GM12873 (cell line): Measurements from ENCODE around the gene GGT1.

Source experiments
- TF ChIP-seq, protein P1 (sequence below): IDR thresholded peaks from 2 replicates; pipeline ENCODE4 v1.5.1; 2012; ENCODE audit warnings: low read depth, mild to moderate bottlenecking, moderate library complexity, low read length, control low read depth; ENCODE audit not compliant: insufficient read depth; ENCODE audit errors: missing control alignments

The GGT1 gene

GRCh38 chr22:24564376-24565058 lies 38.5 kb upstream of the GGT1 start:
- TF ChIP-seq, protein P1, sequence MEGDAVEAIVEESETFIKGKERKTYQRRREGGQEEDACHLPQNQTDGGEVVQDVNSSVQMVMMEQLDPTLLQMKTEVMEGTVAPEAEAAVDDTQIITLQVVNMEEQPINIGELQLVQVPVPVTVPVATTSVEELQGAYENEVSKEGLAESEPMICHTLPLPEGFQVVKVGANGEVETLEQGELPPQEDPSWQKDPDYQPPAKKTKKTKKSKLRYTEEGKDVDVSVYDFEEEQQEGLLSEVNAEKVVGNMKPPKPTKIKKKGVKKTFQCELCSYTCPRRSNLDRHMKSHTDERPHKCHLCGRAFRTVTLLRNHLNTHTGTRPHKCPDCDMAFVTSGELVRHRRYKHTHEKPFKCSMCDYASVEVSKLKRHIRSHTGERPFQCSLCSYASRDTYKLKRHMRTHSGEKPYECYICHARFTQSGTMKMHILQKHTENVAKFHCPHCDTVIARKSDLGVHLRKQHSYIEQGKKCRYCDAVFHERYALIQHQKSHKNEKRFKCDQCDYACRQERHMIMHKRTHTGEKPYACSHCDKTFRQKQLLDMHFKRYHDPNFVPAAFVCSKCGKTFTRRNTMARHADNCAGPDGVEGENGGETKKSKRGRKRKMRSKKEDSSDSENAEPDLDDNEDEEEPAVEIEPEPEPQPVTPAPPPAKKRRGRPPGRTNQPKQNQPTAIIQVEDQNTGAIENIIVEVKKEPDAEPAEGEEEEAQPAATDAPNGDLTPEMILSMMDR, result no peak

DNA sequence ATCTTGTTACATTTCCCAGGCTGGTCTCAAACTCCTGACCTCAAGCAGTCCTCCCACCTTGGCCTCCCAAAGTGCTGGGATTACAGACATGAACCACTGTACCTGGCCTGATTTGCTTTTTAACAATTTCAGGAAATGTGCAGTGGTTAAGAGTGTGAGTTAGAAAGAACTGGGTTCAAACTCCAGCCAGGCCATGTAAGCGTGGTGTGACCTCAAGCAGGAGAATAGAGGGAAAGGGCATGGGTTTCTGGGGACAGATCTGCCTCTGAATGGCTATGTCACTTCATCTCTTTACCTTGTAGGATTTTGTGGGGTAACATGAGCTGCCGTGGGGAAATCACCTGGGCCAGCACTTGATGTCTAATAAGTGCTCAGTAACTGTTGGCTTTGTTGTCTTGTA lies 37.9 kb upstream of the GGT1 start:
- TF ChIP-seq, protein P1, result no peak

GRCh38 chr22:24566899-24567511 lies 36.0 kb upstream of the GGT1 start:
- TF ChIP-seq, protein P1, result no peak

- TF ChIP-seq, protein P1, result no peak
Observed at GRCh38 chr22:24567668-24568067, 35.3 kb upstream of the GGT1 start.

DNA sequence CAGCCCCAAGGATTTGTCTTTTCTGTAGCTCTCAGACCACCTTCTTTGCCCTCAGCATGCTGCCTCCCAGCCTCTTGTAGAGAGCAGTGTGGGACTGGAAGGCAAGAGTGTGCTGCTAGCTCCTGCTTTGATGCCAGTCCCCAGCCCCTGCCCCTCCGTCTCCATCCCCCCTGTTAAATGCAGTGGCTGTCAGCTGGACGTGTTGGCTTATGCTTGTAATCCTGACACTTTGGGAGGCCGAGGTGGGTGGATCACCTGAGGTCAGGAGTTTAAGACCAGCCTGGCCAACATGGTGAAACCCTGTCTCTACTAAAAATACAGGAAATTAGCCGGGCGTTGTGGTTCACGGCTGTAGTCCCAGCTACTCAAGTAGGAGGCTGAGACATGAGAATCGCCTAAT lies 31.7 kb upstream of the GGT1 start:
- TF ChIP-seq, protein P1, result no peak

GRCh38 chr22:24576778-24577177 lies 26.2 kb upstream of the GGT1 start:
- TF ChIP-seq, protein P1, result no peak

DNA sequence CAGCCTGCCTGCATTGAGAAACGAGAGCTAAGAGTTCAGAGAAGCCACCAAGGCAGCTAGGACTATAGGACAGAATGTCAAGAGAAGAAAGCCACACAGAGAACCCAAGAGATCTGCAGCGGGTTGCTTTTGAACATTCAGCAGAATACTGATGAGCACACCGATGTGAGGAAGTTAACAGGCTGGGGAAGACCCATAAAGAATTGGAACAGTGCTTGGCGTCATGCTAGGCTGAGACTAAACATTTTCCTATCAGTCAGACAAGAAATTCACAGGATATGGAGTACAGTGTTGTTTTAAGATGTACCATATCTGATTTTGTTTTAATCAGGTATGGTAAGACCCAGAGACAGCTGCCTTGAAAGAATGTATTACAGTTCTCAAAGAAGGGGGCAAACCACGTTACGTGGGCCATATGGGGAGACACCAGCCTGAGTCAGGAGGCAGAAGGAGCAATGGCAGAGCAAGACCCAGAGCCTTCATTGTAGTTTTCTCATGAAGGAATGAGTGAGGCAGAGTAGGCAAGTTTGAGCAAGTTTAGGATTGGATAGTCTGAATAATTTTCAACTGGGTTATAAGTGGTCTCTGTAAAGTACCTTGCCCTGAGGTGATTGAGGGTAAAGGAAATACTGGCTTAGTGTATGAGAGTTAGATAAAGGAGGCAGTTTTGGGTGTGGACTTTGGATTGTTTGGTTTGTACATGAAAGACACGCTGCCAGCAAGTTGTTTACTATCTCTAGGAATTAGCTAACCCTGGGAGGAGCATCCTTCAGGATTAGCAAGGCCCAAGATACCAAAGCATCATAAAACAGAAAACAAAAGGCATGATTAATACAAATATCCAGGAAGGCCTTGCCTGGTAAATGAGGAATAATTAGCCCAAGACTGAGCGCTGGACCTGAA lies 24.4 kb upstream of the GGT1 start:
- TF ChIP-seq, protein P1, result no peak
